Central memory CD8-positive, alpha-beta T cell (primary cell): Measurements from ENCODE around the gene FGF12.

Source experiments
- ATAC-seq: fragments of 150-1000 bp; cut with Tn5 transposase; replicated peaks from 2 replicates; pipeline ENCODE4 v1.10.0; 2022; ENCODE audit warnings: mild to moderate bottlenecking, moderate FRiP score, moderate number of reproducible peaks; ENCODE audit not compliant: poor library complexity, severe bottlenecking; ENCODE audit errors: extremely low read depth
- DNase-seq, 2 donors: peaks; one replicate each; pipeline ENCODE4 v3.0.0; 2021; ENCODE audit warnings: low spot score in 2 of 2
- H3K27ac Mint-ChIP-seq: one replicate; pipeline ENCODE4 v1.8.0; 2022; ENCODE audit warnings: low read depth, mild to moderate bottlenecking, moderate library complexity, mixed read lengths
- H3K27me3 Mint-ChIP-seq: one replicate; pipeline ENCODE4 v1.8.0; 2022; ENCODE audit warnings: mixed read lengths
- H3K36me3 Mint-ChIP-seq: one replicate; pipeline ENCODE4 v1.8.0; 2022; ENCODE audit warnings: mild to moderate bottlenecking, moderate library complexity, mixed read lengths; ENCODE audit not compliant: insufficient read depth
- H3K4me1 Mint-ChIP-seq: one replicate; pipeline ENCODE4 v1.8.0; 2022; ENCODE audit warnings: mixed read lengths
- H3K4me3 Mint-ChIP-seq: one replicate; pipeline ENCODE4 v1.8.0; 2022; ENCODE audit warnings: mild to moderate bottlenecking, moderate library complexity, mixed read lengths
- H3K9me3 Mint-ChIP-seq: one replicate; pipeline ENCODE4 v1.8.0; 2022; ENCODE audit warnings: mixed read lengths

The FGF12 gene

DNA sequence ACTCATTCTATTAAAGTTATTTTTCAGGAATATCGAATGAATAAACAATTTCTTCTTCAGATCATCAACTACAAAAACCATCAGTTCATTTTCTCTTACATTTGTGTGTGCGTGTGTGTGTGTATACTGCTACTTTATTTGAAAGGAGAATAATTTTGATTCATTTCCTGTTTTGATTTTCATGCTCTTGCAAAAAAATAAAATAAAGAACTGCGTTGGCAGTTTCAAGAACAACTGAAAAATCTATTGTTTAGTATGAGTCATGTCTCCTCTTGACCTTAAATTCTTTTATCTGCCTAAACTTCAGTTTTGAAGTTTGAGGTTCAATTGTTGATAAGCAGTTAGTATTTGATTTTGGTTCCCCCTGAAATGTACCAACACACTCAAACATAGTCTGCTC is 540.8 kb downstream of the FGF12 start:
- no peaks in the 10 kb centered on the region for H3K4me1 Mint-ChIP-seq
- H3K9me3 Mint-ChIP-seq, result peaks cover 5% of the 10 kb centered on the region
- H3K36me3 Mint-ChIP-seq, result no peaks in the 10 kb centered on the region
- ATAC-seq, result no peak
- no peak for DNase-seq
- no peak overlapping the region for H3K27ac Mint-ChIP-seq
- no peak overlapping the region for H3K4me3 Mint-ChIP-seq
- H3K27me3 Mint-ChIP-seq, result no peaks in the 10 kb centered on the region

DNA sequence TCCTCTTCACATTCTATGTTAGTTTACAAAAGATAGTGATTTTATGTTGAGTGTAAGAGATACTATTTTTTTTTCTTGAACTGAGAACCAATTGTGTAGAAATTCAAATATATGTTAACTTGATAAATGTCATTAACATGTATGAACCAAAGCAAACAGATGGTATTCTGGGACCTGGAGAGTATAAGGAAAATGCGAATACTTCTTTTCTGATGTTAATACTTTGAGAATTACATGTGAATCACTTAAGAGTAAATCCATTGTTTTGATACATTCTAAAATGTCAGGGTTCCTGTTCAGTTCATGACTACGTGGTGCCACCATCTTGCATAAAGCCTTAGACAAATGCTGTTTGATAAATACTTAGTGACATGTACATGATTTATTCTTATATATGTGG is 541.3 kb downstream of the FGF12 start:
- Mint-ChIP-seq H3K4me3 (no peak overlapping the region), H3K27ac (no peak overlapping the region), H3K36me3 (no peaks in the 10 kb centered on the region), H3K4me1 (no peaks in the 10 kb centered on the region), H3K9me3 (peaks cover 5% of the 10 kb centered on the region), H3K27me3 (no peaks in the 10 kb centered on the region)
- no peak for DNase-seq
- no peak for ATAC-seq

DNA sequence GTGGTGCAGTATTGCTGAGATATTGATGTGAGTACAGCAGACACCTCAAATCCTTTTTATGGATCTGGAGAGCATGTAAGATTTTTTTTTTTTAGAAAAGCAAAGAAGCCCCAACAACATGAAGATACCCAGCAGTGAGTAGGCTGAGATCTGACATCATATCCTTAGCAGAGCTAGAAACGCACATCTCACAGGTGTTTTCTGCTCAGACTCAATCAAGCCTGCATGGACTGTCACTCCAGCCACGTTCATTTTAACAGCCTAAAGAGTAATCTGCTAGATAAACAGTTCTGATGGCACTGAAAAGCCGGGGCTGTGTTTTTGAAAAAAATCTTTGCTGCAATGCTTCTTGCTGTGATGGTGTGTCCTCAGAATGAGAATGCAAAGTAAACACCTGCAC is 544.2 kb downstream of the FGF12 start:
- Mint-ChIP-seq H3K36me3 (no peaks in the 10 kb centered on the region), H3K27ac (no peak overlapping the region), H3K9me3 (no peaks in the 10 kb centered on the region), H3K4me3 (no peak overlapping the region), H3K27me3 (no peaks in the 10 kb centered on the region), H3K4me1 (no peaks in the 10 kb centered on the region)
- no peak for ATAC-seq
- DNase-seq, result no peak

DNA sequence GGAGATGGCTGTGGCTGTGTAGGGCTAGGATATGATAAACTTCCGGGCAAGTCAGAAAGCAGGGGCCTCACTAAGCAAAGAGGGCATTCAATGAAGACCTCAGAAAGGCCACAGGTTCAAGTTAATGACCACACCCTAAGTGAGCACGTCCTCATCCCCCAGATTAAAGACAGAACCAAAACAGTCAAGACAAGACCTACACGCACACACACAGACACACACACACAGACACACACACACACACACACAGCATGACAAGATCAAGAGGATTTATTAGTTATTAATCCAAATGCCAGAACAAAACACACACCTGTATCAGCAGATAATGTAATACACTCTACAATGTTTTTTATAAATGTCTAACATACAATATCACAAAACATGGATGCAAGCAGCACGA is 546.2 kb downstream of the FGF12 start:
- H3K9me3 Mint-ChIP-seq, result peaks cover 5% of the 10 kb centered on the region

DNA sequence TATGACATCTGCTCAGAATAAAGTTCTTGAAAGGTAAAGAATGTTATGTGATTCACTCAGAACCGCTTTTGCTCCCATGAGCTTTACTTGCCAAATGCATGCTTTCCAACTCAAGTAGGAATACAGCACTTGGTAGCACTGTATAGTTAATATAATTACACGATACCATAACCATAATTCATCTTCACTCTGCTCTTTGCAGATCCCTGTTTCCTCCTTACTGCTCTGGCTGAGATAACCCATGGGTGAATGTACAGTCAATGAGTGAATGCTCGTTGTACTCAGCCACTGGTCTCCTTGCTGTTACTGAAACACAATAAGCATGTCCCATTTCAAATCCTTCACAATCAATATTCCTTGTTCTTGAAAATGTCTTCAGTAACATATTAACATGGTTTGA is 550.0 kb downstream of the FGF12 start:
- Mint-ChIP-seq H3K9me3 (peaks cover 12% of the 10 kb centered on the region), H3K27me3 (no peaks in the 10 kb centered on the region), H3K36me3 (no peaks in the 10 kb centered on the region), H3K4me1 (no peaks in the 10 kb centered on the region), H3K4me3 (no peak overlapping the region), H3K27ac (no peak overlapping the region)
- DNase-seq (no peak), ATAC-seq (no peak)

More for the DNA sequence above, 546.2 kb downstream of the FGF12 start:
- no peaks in the 10 kb centered on the region for H3K36me3 Mint-ChIP-seq
- no peaks in the 10 kb centered on the region for H3K27me3 Mint-ChIP-seq
- DNase-seq, result no peak
- ATAC-seq, result no peak
- no peak overlapping the region for H3K4me3 Mint-ChIP-seq
- H3K4me1 Mint-ChIP-seq, result no peaks in the 10 kb centered on the region
- H3K27ac Mint-ChIP-seq, result no peak overlapping the region

DNA sequence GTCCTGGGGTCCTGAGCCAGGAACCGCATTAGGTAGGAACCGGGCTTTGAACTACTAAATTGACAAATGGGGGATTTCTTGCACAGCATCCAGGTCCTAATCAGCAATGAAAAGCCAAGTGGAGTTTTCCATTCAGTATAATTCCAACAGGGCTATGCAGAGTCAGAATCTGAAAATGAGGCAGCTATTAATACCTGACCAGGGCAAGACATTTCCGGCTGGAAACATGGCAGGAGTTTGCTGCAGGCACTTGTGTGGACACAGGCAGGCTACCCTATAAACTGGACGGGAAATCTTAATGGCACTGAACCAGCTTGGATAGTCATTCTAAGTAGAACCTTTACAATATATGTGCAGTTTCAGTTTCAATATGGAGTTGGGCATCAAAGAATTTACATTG is 553.1 kb downstream of the FGF12 start:
- peaks cover 12% of the 10 kb centered on the region for H3K9me3 Mint-ChIP-seq
- no peaks in the 10 kb centered on the region for H3K4me1 Mint-ChIP-seq
- no peak overlapping the region for H3K27ac Mint-ChIP-seq
- H3K27me3 Mint-ChIP-seq, result no peaks in the 10 kb centered on the region
- H3K4me3 Mint-ChIP-seq, result no peak overlapping the region
- no peaks in the 10 kb centered on the region for H3K36me3 Mint-ChIP-seq
- no peak for DNase-seq
- no peak for ATAC-seq

DNA sequence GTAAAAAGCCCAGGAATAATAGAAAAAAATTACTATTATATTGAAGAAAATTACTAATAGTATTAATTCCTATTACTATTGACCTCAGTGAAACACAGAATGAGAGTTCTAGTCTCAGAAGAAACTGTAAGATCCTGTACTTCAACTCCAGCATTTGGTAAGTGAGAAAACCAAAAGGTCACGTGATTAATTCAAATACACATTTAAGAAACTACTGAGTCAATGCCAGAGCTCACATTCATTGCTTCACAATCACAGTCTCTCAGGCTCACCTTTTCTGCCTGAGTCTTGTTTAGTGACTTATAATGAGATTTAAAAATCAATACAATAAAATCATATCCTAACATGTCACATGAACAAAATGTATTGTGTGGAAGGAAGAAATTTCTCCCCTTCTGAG is 556.1 kb downstream of the FGF12 start:
- Mint-ChIP-seq H3K4me3 (no peak overlapping the region), H3K36me3 (no peaks in the 10 kb centered on the region), H3K4me1 (no peaks in the 10 kb centered on the region), H3K27me3 (no peaks in the 10 kb centered on the region), H3K9me3 (peaks cover 8% of the 10 kb centered on the region), H3K27ac (no peak overlapping the region)
- ATAC-seq (no peak), DNase-seq (no peak)

DNA sequence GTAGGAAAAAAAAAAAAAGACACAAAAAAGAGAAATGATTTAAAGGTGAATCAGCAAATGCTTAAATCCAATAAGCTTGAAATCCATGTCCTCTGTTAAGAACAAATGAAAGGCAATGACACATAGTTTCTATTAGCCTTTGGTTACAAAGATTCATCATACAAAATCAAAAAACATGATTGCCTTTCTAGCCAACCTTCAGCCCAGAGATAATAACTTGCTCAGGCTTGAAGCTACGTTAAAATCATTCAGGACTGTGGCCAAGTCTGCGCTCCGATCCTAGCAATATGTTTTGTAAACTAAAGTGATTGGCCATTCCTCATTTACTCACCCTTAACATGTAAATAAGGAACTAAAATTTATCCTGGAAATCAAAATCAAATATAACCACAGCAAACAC is 556.7 kb downstream of the FGF12 start:
- Mint-ChIP-seq H3K27me3 (no peaks in the 10 kb centered on the region), H3K9me3 (peaks cover 2% of the 10 kb centered on the region), H3K36me3 (no peaks in the 10 kb centered on the region), H3K4me1 (no peaks in the 10 kb centered on the region), H3K27ac (no peak overlapping the region), H3K4me3 (no peak overlapping the region)
- no peak for DNase-seq
- no peak for ATAC-seq

DNA sequence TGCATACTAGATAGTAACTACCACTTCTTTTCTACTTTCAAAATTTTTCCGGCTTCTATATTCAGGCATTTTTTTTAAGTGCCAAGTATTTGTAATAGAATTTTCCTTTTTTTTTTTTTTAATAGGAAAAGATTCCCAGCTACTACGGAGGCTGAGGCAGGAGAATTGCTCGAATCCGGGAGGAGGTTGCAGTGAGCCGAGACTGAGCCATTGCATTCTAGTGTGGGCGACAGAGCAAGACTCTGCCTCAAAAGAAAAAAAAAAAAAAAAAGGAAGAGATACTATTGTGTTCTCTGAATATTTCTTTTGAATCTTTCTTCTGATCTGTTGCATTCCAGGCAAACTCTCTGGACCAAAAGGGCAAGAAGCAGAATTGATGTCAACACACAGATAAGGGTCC is 557.3 kb downstream of the FGF12 start:
- H3K9me3 Mint-ChIP-seq, result no peaks in the 10 kb centered on the region
- DNase-seq, result no peak
- H3K36me3 Mint-ChIP-seq, result no peaks in the 10 kb centered on the region
- no peaks in the 10 kb centered on the region for H3K27me3 Mint-ChIP-seq
- no peak overlapping the region for H3K4me3 Mint-ChIP-seq
- no peak overlapping the region for H3K27ac Mint-ChIP-seq
- no peak for ATAC-seq
- no peaks in the 10 kb centered on the region for H3K4me1 Mint-ChIP-seq

DNA sequence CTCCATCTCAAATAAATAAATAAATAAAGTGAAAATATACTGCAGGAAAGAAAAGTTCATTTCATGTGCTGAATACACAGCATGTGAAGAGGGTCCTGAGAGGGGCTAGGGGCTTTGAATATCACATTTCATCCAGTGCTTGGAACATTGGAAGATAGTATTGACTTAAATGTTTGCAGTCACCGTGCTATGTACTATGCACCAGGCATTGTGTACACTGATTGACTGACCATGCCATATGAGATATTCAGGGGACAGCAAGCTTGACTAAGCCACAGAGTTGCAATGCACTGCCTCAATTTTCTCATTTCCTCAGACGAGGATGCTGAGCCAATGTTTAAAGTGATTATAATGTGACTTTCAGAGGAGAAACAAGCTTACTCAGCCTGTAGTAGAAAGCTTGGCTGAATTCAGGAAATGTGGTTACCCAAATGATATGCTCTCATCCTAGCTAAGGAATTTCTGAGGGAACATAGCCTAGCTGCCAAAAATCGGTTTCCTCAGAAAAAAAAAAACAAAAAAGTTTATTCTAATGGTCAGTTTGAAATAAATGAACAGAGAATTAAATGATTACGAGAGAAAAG is 557.9 kb downstream of the FGF12 start:
- Mint-ChIP-seq H3K27me3 (no peaks in the 10 kb centered on the region), H3K4me3 (no peak overlapping the region), H3K4me1 (no peaks in the 10 kb centered on the region), H3K9me3 (no peaks in the 10 kb centered on the region), H3K36me3 (no peaks in the 10 kb centered on the region), H3K27ac (no peak overlapping the region)
- no peak for DNase-seq
- no peak for ATAC-seq

DNA sequence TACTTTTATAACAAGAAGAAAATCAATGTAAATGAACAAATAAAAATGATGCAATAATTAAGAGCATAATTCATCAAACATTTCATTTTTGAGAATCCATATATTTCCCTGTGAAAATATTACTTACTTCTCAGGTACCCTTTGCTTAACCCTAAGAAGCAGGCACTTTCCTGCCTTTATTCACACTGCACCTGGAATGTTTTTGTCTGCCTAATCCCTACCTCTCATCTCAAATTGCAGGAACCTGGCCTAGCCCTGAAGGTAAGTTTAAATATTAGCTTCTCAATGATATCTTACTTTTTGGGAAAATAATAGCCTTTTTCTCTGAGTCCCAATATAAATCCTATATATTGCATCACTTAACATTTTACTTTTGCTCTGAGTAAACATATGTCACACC is 559.1 kb downstream of the FGF12 start:
- H3K27me3 Mint-ChIP-seq, result no peaks in the 10 kb centered on the region
- no peaks in the 10 kb centered on the region for H3K9me3 Mint-ChIP-seq
- DNase-seq (no peak), ATAC-seq (no peak)
- no peaks in the 10 kb centered on the region for H3K4me1 Mint-ChIP-seq
- H3K36me3 Mint-ChIP-seq, result no peaks in the 10 kb centered on the region
- H3K4me3 Mint-ChIP-seq, result no peak overlapping the region
- H3K27ac Mint-ChIP-seq, result no peak overlapping the region

DNA sequence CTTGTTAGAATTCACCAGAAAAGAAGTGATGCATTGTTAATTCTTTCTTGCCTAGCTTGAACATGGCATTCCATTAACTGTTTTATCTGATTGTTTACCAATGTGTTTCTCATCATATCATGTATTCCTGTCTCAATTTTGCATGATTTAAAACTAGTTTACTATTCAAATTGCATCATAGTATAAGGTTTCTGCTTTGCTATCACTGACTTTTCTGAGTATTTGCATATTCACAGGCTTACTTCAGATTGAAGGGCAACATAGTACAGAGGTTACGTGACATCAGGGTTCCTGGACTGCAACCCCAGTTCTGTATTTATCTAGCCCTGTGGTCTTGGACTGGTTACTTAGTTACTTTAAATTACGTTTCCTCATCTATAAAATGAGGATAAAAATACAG is 561.8 kb downstream of the FGF12 start:
- H3K27me3 Mint-ChIP-seq, result no peaks in the 10 kb centered on the region
- no peak overlapping the region for H3K27ac Mint-ChIP-seq
- ATAC-seq, result no peak
- no peaks in the 10 kb centered on the region for H3K36me3 Mint-ChIP-seq
- H3K9me3 Mint-ChIP-seq, result peaks cover 6% of the 10 kb centered on the region
- H3K4me1 Mint-ChIP-seq, result no peaks in the 10 kb centered on the region
- DNase-seq, result no peak
- H3K4me3 Mint-ChIP-seq, result no peak overlapping the region

DNA sequence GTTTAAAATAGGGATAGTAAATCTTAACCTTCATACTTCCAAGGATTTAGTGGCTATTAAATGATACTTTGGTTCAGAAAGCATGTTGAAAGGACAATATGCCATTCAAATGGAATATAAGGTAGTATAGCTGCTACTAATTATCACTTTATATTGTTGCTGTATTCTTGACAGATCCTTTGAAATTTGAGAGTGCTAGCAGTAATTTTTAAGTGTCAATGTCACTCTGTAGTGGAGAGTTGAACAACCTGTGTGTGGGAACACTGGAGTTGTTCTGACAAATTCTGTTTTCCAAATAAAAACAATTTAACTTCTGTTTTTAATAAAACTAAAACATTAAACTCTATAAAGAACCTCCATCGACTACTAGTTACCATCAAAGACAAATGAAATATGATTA is 565.7 kb downstream of the FGF12 start:
- DNase-seq, result no peak
- no peaks in the 10 kb centered on the region for H3K36me3 Mint-ChIP-seq
- ATAC-seq, result no peak
- H3K4me3 Mint-ChIP-seq, result no peak overlapping the region
- peaks cover 31% of the 10 kb centered on the region for H3K9me3 Mint-ChIP-seq
- no peaks in the 10 kb centered on the region for H3K4me1 Mint-ChIP-seq
- no peaks in the 10 kb centered on the region for H3K27me3 Mint-ChIP-seq
- H3K27ac Mint-ChIP-seq, result no peak overlapping the region

DNA sequence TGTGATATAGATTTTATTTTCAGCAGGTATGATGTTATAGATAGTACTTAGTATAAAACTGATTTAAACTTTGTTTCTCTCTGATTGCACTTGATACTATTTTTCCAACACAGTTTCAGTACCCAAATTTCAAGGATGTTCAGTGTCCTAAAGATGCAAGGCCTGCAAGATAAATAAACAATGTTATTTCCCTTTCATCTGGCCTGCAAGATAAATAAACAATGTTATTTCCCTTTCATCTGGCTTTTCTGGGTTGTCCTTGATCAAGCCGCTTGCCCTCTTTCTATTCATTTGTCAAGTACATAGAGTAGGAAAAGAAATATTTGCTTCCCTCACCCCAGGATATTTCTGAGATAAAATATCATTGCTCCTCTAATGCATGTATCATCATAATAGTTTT is 571.0 kb downstream of the FGF12 start:
- DNase-seq (no peak), ATAC-seq (no peak)
- H3K9me3 Mint-ChIP-seq, result peaks cover 27% of the 10 kb centered on the region
- H3K4me3 Mint-ChIP-seq, result no peak overlapping the region
- H3K27me3 Mint-ChIP-seq, result no peaks in the 10 kb centered on the region
- no peaks in the 10 kb centered on the region for H3K4me1 Mint-ChIP-seq
- no peak overlapping the region for H3K27ac Mint-ChIP-seq
- no peaks in the 10 kb centered on the region for H3K36me3 Mint-ChIP-seq
